Smooth muscle cell (in vitro differentiated cells): ENCODE results near the gene GNL2. TPM values are rescaled to one million over a fixed set of nuclear protein-coding genes. Genes with fewer than 3 reads are reported as not detected.

Source experiments
- DNase-seq: peaks from one replicate; lab custom pipeline; 2025; ENCODE audit not compliant: unreplicated experiment; lab: John Stamatoyannopoulos, UW
- H2AFZ ChIP-seq: fragments of 200-600 bp; sonication (generic); 2 replicates; pipeline ENCODE4 v1.6.0; 2016; ENCODE audit warnings: antibody characterized with exemption, low read depth, mild to moderate bottlenecking
- H3F3A ChIP-seq: fragments of 200-600 bp; sonication (generic); 2 replicates; pipeline ENCODE4 v1.6.0; 2017; ENCODE audit warnings: antibody characterized with exemption, low read depth
- H3K27ac ChIP-seq: fragments of 200-600 bp; sonication (generic); 2 replicates; pipeline ENCODE4 v1.5.1; 2016; ENCODE audit warnings: low read depth, mild to moderate bottlenecking
- H3K27me3 ChIP-seq: fragments of 200-600 bp; sonication (generic); 2 replicates; pipeline ENCODE4 v1.6.1; 2016; ENCODE audit warnings: low read depth, mild to moderate bottlenecking
- H3K36me3 ChIP-seq: fragments of 200-600 bp; sonication (generic); 2 replicates; pipeline ENCODE4 v1.5.1; 2016; ENCODE audit warnings: low read depth
- H3K4me1 ChIP-seq: fragments of 200-600 bp; sonication (generic); 2 replicates; pipeline ENCODE4 v1.5.1; 2016; ENCODE audit warnings: low read depth
- H3K4me2 ChIP-seq: fragments of 200-600 bp; sonication (generic); 2 replicates; pipeline ENCODE4 v1.6.0; 2016; ENCODE audit warnings: mild to moderate bottlenecking
- H3K4me3 ChIP-seq: fragments of 200-600 bp; sonication (generic); 2 replicates; pipeline ENCODE4 v1.5.1; 2016; ENCODE audit warnings: mild to moderate bottlenecking
- H3K79me2 ChIP-seq: fragments of 200-600 bp; sonication (generic); 2 replicates; pipeline ENCODE4 v1.6.0; 2016; ENCODE audit warnings: low read depth, mild to moderate bottlenecking
- H3K9ac ChIP-seq: fragments of 200-600 bp; sonication (generic); 2 replicates; pipeline ENCODE4 v1.6.0; 2016; ENCODE audit warnings: low read depth
- H3K9me3 ChIP-seq: fragments of 200-600 bp; sonication (generic); replicated peaks from 2 replicates; pipeline ENCODE4 v1.5.1; 2016; ENCODE audit warnings: low read depth
- H4K20me1 ChIP-seq: fragments of 200-600 bp; sonication (generic); 2 replicates; pipeline ENCODE4 v1.6.0; 2016; ENCODE audit warnings: low read depth
- WGBS: methylation state at CpG from one replicate; pipeline ENCODE4 v1.1.7; 2016; ENCODE audit warnings: low lambda C conversion rate; 5-methylcytosine and 5-hydroxymethylcytosine counted together
- polyA plus RNA-seq: library from polyadenylated mRNA; unstranded; fragments of >200 nt; fragmentation: Nextera tagmentation; extraction: Ambion mirVana; gene quantifications from 2 replicates; pipeline ENCODE4 v1.2.1, GENCODE V29; 2016
- total RNA-seq: library from RNA; depleted of rRNA; stranded (reverse); fragments of >200 nt; gene quantifications from 2 replicates; pipeline ENCODE4 v1.2.3, GENCODE V29; 2014
- TF ChIP-seq, protein P1 (sequence below): fragments of 200-600 bp; sonication (generic); IDR thresholded peaks from 2 replicates; pipeline ENCODE4 v1.5.1; 2017; ENCODE audit warnings: borderline replicate concordance, mild to moderate bottlenecking, antibody characterized with exemption; ENCODE audit not compliant: insufficient read depth, poor library complexity, severe bottlenecking

GNL2 gene
- total and polyA plus RNA-seq, 2 experiments from 2014 or later = 57.4 to 61.2 TPM

DNA sequence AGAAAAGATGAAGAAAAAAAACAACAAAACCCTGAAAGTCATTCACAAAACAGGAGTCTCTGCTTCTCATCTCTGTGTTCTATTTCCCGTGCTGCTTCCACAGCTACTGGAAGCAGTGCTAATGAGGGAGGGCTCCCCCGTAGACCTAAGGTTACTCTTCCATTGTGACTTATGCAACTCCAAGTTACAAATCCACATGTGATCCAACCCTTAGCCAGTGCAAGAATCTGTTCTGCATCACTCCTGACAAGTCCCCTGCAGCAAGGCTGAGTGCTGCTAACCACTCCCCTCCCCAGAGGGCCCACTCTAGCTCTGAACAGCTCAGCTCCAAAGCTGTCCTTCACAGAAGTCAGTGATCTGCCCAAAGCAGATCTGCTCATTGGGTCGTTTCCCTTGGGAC, 28.7 kb downstream of the GNL2 start:
- DNase-seq = no peak
- H4K20me1 ChIP-seq = peaks cover 4% of the 10 kb centered on the region
- TF ChIP-seq, protein P1, sequence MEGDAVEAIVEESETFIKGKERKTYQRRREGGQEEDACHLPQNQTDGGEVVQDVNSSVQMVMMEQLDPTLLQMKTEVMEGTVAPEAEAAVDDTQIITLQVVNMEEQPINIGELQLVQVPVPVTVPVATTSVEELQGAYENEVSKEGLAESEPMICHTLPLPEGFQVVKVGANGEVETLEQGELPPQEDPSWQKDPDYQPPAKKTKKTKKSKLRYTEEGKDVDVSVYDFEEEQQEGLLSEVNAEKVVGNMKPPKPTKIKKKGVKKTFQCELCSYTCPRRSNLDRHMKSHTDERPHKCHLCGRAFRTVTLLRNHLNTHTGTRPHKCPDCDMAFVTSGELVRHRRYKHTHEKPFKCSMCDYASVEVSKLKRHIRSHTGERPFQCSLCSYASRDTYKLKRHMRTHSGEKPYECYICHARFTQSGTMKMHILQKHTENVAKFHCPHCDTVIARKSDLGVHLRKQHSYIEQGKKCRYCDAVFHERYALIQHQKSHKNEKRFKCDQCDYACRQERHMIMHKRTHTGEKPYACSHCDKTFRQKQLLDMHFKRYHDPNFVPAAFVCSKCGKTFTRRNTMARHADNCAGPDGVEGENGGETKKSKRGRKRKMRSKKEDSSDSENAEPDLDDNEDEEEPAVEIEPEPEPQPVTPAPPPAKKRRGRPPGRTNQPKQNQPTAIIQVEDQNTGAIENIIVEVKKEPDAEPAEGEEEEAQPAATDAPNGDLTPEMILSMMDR = no peak
- H3K9ac ChIP-seq = no peak overlapping the region
- no peak overlapping the region for H3K4me3 ChIP-seq
- no peak overlapping the region for H3K27ac ChIP-seq
- peaks cover 8% of the 10 kb centered on the region for H3F3A ChIP-seq
- H3K27me3 ChIP-seq = no peaks in the 10 kb centered on the region
- H3K79me2 ChIP-seq = no peaks in the 10 kb centered on the region
- H3K9me3 ChIP-seq = no peaks in the 10 kb centered on the region
- no peak overlapping the region for H2AFZ ChIP-seq
- H3K4me2 ChIP-seq = no peak overlapping the region
- H3K36me3 ChIP-seq = peaks cover 31% of the 10 kb centered on the region
- no peaks in the 10 kb centered on the region for H3K4me1 ChIP-seq
- WGBS = 67% methylated on average over 3 of the region's 3 CpGs

DNA sequence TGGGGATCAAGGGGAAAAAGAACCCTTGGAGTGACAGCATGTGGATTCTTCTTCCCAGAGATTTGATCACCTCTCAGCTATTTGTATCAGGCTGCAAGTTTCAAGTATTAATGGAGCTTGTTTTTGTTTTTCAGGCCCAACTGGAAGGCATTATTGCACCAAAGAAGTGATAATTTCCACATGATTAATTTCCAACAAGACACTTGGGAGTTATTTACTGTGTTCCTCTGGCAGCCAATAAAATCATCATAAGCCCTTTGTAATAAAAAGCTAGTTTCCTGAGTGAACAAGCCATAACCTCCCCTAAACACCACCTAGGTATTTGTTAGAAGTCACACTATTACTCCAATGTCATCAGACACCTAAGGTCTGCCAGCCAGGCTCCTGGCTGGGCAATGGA, 30.8 kb downstream of the GNL2 start:
- H3K36me3 ChIP-seq = peaks cover 26% of the 10 kb centered on the region
- no peaks in the 10 kb centered on the region for H3K9me3 ChIP-seq
- no peak overlapping the region for H3K9ac ChIP-seq
- no peaks in the 10 kb centered on the region for H4K20me1 ChIP-seq
- no peaks in the 10 kb centered on the region for H3K79me2 ChIP-seq
- DNase-seq = no peak
- H3K27ac ChIP-seq = no peak overlapping the region
- no peaks in the 10 kb centered on the region for H3K27me3 ChIP-seq
- no peaks in the 10 kb centered on the region for H3K4me1 ChIP-seq
- TF ChIP-seq, protein P1 = no peak
- H2AFZ ChIP-seq = no peak overlapping the region
- H3K4me3 ChIP-seq = no peak overlapping the region
- peaks cover 8% of the 10 kb centered on the region for H3F3A ChIP-seq
- H3K4me2 ChIP-seq = no peak overlapping the region

DNA sequence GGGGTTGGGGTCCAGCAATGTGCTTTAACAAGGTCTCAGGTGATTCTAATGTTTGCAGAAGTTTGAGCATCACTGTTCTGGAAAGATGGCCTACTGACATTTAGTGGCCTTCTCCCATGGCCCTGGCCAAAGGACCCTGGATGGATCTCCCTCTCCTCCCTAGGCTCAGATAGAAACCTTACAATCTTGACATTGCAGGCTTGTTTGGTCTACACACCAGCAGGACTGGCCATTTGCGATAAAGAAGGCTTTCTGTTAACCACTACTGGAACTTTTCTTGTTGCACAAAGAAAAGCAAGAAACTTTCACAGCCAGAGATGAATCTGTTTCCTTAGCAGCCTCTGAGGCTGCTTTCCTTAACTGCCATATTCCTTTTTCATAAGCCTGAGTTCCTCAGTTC, 32.8 kb downstream of the GNL2 start:
- TF ChIP-seq, protein P1 = no peak
- Histone ChIP-seq H2AFZ (no peak overlapping the region), H3K36me3 (peaks cover 26% of the 10 kb centered on the region), H3K4me1 (no peaks in the 10 kb centered on the region), H4K20me1 (no peaks in the 10 kb centered on the region), H3K27me3 (no peaks in the 10 kb centered on the region), H3K79me2 (no peaks in the 10 kb centered on the region), H3K27ac (no peak overlapping the region), H3K4me2 (no peak overlapping the region), H3K9ac (no peak overlapping the region), H3F3A (peaks cover 8% of the 10 kb centered on the region), H3K9me3 (no peaks in the 10 kb centered on the region), H3K4me3 (no peak overlapping the region)
- DNase-seq = no peak
- WGBS = 96% methylated on average over 1 of the region's 1 CpG

DNA sequence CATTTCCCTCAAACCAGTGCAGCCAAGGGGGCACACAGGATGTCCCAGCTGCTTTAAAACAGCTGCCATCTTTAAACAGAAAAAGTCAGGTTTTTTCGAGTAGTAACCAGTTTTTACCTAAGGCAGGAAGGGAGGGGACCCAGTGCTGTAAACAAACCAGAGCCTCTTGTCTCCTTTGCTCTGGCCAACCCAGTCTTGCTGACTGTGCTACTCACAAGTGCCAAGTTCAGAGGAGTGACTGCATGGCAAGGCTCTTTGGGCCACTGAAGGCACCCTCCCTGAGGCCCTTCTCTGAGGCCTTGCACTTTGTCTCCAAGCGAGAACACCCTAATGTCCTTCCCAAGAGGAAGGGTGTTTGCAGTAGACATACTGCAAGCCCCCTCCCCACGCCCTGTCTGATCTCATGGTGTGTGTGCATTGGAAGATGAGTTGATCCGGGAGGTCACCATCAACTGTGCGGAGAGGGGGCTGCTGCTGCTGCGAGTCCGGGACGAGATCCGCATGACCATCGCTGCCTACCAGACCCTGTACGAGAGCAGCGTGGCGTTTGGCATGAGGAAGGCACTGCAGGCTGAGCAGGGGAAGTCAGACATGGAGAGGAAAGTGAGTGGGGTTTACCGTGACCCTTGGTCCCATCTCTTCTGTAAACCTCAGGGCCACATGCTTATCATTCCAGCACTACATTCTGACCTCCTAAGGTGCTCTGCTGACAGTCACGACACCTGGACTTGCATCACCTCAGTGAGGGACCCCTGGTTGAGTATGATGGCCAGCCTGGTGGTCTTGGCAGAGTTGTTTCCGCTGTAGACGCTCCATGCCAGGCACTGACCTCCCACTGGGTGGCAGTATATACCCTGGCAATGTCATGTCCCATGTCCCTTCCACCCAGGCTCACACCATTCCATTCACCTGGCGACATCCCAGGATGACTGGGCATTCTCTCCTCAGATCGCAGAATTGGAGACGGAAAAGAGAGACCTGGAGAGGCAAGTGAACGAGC, 34.3 kb downstream of the GNL2 start:
- no peak overlapping the region for H3K4me2 ChIP-seq
- peaks cover 6% of the 10 kb centered on the region for H3F3A ChIP-seq
- H3K27me3 ChIP-seq = no peaks in the 10 kb centered on the region
- WGBS = 91% methylated on average over 21 of the region's 21 CpGs
- H3K4me1 ChIP-seq = peaks cover 2% of the 10 kb centered on the region
- TF ChIP-seq, protein P1 = peak; percentile 48
- H3K79me2 ChIP-seq = no peaks in the 10 kb centered on the region
- H3K36me3 ChIP-seq = peaks cover 13% of the 10 kb centered on the region
- H3K27ac ChIP-seq = no peak overlapping the region
- H4K20me1 ChIP-seq = no peaks in the 10 kb centered on the region
- no peak overlapping the region for H3K9ac ChIP-seq
- no peak overlapping the region for H3K4me3 ChIP-seq
- no peaks in the 10 kb centered on the region for H3K9me3 ChIP-seq
- H2AFZ ChIP-seq = no peak overlapping the region
- no peak for DNase-seq
